ENCODE measurements around the gene CHML. TPM values are rescaled to one million over a fixed set of nuclear protein-coding genes. Genes with fewer than 3 reads are reported as not detected.
A peak's percentile ranks its signal among the peaks of the same experiment; 100 is the strongest.

Gene CHML
- total RNA-seq, 2 donors from 2014 or later = 9.8 to 11.7 TPM

DNA sequence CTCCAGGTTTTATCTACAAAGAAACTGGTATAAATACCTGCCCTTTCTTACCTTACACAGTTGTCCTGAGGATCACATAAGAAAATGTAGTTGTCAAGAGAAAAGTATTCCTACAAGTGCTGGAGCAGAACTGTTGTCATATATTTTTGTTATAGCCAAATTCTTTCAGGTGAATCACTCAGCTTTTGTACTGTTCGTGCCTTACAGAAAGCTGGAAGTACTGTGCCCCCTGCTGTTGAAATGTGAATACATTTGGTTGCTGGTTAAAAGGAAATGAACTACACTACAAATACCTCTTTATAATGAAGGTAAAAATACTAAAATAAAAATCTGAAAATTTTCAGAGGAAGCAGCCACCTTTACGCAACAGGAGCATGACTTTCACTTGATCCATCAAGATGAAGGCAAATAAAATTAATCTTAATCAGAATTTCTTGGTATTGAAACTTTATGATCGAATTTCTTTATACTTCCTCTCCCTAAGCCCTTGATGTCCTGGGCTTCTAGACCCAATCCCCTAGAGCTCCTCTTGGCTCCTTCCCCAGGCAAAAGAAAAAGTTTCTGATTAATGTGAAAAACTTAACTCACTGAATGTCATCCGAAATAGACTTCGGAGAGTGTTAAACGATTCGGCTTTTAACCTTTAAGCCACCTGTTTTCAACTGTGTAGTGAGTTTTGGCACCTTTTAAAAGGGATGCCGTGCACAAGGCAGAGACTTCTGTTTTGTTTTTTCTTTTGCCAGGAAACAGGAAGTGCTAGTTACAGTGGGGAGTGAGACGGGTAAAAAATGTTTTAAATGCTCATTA, 12.5 kb downstream of the CHML start:
- Mint-ChIP-seq H3K27me3 (no peaks in the 10 kb centered on the region), H3K4me1 (ENCODE audit: low read depth in 2 of 2) (peaks cover 0 to 8% of the 10 kb centered on the region in 2 donors), H3K36me3 (peaks cover 8% of the 10 kb centered on the region), H3K27ac (peak overlapping the region; percentile 49 to 63), H3K4me3 (no peak overlapping the region), H3K9me3 (no peaks in the 10 kb centered on the region)
- no peak for DNase-seq (ENCODE audit: low spot score)
- no peak for ATAC-seq

DNA sequence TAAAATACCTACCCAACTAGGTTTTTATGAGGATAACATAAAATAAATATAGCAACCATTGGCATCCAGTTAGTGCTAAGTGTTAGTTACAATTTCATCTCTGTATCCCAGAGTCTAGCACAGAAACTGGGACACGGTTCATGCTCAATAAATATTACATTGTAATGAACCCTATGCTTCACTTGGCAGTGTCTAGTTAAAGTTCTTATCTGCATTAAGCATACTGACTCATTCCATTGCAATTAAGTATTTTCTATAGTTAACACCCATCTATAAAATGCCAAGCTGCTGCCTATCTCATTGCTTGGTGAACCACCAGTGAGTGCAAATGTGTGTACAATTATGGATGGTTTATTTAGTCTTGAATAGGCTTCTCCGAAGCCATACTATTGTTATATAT, 15.2 kb downstream of the CHML start:
- H3K9me3 Mint-ChIP-seq = no peaks in the 10 kb centered on the region
- DNase-seq (ENCODE audit: low spot score) = no peak
- H3K36me3 Mint-ChIP-seq = no peaks in the 10 kb centered on the region
- H3K4me3 Mint-ChIP-seq = no peak overlapping the region
- no peak overlapping the region for H3K27ac Mint-ChIP-seq
- ATAC-seq = no peak
- no peaks in the 10 kb centered on the region for H3K27me3 Mint-ChIP-seq
- H3K4me1 Mint-ChIP-seq (ENCODE audit: low read depth in 2 of 2) = peaks cover 0 to 8% of the 10 kb centered on the region in 2 donors

DNA sequence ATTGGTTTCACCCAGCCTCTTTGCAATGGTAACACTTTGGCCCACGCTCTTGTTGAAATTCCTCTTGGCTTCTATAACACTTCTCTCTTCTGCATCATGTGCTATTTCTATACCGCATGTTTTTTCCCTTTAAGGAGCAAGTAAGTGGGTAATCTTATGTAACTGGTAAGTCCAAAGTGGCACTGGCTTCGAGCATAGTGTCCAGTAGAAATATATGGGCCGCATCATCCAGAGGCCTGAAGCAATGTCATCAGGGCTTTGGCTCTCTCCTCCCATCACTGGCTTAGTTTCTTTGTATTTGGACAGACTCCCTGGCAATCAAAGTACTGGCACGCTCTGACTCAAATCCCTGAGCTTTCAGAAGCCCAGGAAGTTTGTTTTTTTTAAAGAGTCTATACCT, 17.5 kb downstream of the CHML start:
- Mint-ChIP-seq H3K27ac (peak overlapping the region in 1 of 2 donors; percentile 3), H3K4me1 (ENCODE audit: low read depth in 2 of 2) (no peaks in the 10 kb centered on the region), H3K4me3 (no peak overlapping the region)

DNA sequence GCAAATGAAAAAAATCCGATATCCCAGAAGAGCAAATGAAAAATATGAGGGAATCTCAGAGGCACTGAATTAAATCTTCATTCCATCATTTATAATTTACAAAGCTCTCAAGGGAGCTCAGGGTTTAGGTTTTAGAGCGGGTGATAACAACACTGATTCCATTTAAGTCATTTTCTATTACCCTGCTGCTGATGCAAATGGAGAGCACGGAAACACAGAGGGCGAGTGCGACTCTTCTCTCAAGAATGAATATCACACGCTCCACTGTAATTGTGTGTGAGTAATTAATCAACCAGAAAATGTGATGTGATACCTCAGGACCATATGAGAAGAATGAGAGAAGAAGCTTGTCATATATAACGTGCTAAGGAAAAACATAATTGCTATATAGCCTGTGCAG, 22.7 kb downstream of the CHML start:
- no peak for ATAC-seq
- no peaks in the 10 kb centered on the region for H3K4me1 Mint-ChIP-seq (ENCODE audit: low read depth in 2 of 2)
- no peaks in the 10 kb centered on the region for H3K9me3 Mint-ChIP-seq

More for the DNA sequence above, 17.5 kb downstream of the CHML start:
- Mint-ChIP-seq H3K36me3 (no peaks in the 10 kb centered on the region), H3K9me3 (no peaks in the 10 kb centered on the region), H3K27me3 (no peaks in the 10 kb centered on the region)
- DNase-seq (ENCODE audit: low spot score) (no peak), ATAC-seq (no peak)

DNA sequence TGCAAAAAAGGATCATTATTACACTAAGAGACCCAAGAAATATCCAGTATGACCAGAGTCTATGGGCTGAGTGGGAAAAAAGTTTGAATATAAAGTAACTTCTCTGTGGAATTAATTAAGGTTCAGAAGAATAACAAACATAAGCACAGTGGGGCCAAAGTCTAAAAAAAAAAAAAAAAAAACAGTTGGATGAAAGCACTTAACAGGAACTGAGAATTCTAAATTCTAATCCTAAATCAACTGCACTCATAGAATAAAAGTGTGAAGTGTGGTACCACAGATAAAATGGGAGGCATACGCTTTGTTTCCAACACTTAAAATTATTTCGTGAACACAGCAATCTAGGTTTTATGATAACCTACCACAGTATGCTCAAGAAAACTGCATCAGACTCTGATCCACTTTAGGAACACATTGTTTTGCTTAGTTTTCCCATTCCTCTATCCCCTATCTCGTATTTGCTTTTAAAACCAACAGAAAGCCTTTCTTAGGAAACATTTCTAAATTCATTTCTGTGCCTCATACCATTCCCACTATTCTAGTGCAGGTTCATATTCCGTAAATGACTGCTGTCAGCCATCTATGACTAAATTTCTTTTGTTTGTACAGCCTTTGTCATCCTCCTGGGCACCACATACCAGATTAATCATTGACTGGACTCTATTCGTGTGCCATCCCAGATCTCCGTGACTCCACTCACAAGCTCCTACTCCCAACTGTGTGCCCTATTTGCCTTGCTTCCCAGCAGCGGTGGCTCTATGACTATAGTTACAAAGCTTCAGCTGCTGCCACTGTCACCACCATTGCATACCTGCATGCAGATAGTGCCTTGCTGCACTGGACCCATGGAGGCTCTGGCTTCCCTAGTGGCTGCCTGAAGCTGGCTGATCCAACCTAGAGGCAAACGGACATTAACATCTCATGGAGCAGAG, 24.9 kb downstream of the CHML start:
- Mint-ChIP-seq H3K27ac (no peak overlapping the region), H3K4me3 (no peak overlapping the region), H3K9me3 (no peaks in the 10 kb centered on the region), H3K36me3 (no peaks in the 10 kb centered on the region), H3K27me3 (no peaks in the 10 kb centered on the region), H3K4me1 (ENCODE audit: low read depth in 2 of 2) (no peaks in the 10 kb centered on the region)
- DNase-seq (ENCODE audit: low spot score) (no peak), ATAC-seq (no peak)

More for the DNA sequence above, 22.7 kb downstream of the CHML start:
- Mint-ChIP-seq H3K27me3 (no peaks in the 10 kb centered on the region), H3K27ac (no peak overlapping the region), H3K36me3 (no peaks in the 10 kb centered on the region), H3K4me3 (no peak overlapping the region)
- no peak for DNase-seq (ENCODE audit: low spot score)

DNA sequence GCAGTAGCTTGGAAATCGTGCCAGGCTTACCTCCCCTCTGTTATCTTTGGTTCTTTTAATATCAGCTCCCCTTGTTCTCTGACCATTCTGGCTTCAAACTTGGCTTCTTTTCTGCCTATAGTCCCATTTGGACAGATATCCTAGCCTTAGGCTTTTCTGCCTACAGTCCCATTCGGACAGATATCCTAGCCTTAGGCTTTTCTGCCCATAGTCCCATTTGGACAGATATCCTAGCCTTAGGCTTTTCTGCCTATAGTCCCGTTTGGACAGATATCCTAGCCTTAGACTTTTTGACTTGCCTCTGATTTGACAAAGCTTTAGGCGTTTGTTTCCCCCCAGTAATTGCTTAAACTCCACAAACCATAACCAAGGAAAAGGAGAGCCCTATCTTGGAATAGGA, 25.6 kb downstream of the CHML start:
- no peak for ATAC-seq
- no peak for DNase-seq (ENCODE audit: low spot score)
- no peak overlapping the region for H3K27ac Mint-ChIP-seq
- no peaks in the 10 kb centered on the region for H3K27me3 Mint-ChIP-seq
- no peaks in the 10 kb centered on the region for H3K4me1 Mint-ChIP-seq (ENCODE audit: low read depth in 2 of 2)
- no peak overlapping the region for H3K4me3 Mint-ChIP-seq
- H3K9me3 Mint-ChIP-seq = no peaks in the 10 kb centered on the region
- H3K36me3 Mint-ChIP-seq = no peaks in the 10 kb centered on the region

DNA sequence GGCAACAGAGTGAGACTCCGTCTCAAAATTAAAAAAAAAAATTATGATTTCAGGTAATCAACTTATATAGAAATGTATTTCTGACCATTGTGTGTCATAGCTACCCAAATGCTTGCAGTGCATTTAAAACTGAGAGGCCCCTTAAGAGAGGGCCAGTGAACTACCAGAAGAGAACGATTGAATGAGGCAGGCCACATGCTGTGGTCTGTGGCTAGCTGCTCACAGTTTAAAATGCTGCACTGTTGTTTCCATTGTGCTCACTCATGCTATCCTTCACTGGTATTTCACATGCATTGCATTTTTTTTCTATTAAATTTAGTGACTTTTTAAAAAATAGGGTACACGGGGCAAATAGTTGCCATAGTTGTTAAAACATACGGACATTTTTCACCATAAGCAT, 26.0 kb downstream of the CHML start:
- no peaks in the 10 kb centered on the region for H3K27me3 Mint-ChIP-seq

DNA sequence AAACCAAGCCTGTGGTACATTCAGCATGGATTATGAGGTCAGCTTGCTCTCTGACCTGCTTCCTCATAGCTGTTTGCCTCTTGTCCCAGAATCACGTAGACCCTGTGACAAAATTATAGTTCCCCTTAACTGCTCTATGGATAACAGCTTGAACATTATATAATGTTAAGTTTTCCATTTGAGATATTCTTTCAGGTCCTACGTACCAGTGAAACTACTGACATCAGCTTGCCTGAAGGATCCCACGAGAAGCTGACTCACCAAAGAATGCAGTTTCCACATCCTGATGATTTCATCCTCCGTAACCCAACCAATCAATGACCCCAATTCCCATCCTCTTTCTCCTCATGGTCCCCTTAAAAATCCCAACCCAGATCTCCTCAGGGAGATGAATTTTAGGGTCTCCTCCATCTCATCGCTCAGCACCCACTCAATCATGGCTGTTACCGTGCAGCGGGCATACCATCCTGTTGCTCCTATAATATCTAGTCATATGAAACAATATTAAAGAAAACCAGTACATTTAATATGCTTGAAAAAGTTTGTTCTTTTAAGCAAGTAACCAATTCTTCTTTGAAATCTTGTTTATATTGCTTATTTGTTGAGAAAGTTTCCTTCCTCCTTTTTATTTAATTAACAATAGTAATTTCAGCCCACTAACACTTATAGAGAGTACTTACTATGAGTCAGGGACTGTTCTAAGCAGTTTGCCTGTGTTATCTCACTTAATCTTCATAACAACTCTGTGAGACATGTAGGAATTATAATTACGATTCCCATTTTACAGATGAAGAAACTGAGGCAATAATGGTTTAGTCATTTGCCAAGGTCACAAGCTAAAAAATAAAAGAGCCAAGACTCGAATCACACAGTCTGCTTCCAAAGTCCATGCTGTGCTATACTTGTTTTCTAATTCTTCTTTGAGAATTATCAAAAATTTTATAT, 27.4 kb downstream of the CHML start:
- Mint-ChIP-seq H3K9me3 (no peaks in the 10 kb centered on the region), H3K27me3 (no peaks in the 10 kb centered on the region), H3K4me1 (ENCODE audit: low read depth in 2 of 2) (no peaks in the 10 kb centered on the region), H3K36me3 (no peaks in the 10 kb centered on the region), H3K4me3 (no peak overlapping the region), H3K27ac (no peak overlapping the region)
- ATAC-seq (no peak), DNase-seq (ENCODE audit: low spot score) (no peak)

More for the DNA sequence above, 26.0 kb downstream of the CHML start:
- Mint-ChIP-seq H3K9me3 (no peaks in the 10 kb centered on the region), H3K4me3 (no peak overlapping the region), H3K27ac (no peak overlapping the region), H3K4me1 (ENCODE audit: low read depth in 2 of 2) (no peaks in the 10 kb centered on the region), H3K36me3 (no peaks in the 10 kb centered on the region)
- DNase-seq (ENCODE audit: low spot score) (no peak), ATAC-seq (no peak)

DNA sequence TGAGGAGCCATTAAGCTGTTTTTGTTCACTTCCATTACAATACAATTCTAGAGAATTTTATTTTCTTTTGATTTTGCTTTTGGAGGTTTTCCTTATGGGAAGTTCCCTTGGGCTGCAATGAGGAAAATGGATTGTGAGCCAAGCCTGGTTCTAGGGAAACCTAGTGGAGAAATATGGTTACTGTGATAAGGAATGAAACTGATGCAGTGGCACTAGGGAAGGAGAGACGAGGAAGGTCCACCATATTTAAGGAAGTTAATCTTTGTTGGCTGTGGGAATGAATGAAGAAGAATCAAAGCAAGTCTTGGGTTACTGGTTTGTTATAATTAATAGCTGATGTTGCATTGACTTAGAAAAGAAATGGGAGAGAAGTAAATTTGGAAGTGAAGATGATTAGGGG, 28.4 kb downstream of the CHML start:
- H3K4me3 Mint-ChIP-seq = no peak overlapping the region
- H3K9me3 Mint-ChIP-seq = no peaks in the 10 kb centered on the region
- no peaks in the 10 kb centered on the region for H3K36me3 Mint-ChIP-seq
- no peak for ATAC-seq
- H3K27ac Mint-ChIP-seq = no peak overlapping the region
- H3K4me1 Mint-ChIP-seq (ENCODE audit: low read depth in 2 of 2) = no peaks in the 10 kb centered on the region
- no peaks in the 10 kb centered on the region for H3K27me3 Mint-ChIP-seq
- DNase-seq (ENCODE audit: low spot score) = no peak

DNA sequence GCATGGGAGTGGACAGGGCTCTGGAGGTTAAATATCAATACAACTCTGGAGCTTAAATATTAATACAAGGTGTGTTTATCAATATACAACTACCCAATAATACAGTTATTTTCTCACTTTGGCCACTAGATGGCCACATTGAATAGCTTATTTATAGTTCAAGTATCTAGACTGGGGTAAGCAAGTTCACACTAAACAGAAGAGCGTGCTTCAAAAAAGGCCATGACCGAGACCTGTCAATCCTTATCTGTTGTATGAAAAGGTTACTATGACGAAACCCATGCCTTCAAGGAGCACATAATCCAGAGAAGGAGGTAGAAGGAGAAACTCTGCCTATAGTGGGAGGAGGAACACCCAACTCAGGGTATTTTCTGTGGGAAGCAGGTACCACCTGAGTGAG, 29.1 kb downstream of the CHML start:
- ATAC-seq (peak; percentile 68 to 69), DNase-seq (ENCODE audit: low spot score) (no peak)
- H3K4me3 Mint-ChIP-seq = no peak overlapping the region
- no peaks in the 10 kb centered on the region for H3K27me3 Mint-ChIP-seq
- no peak overlapping the region for H3K27ac Mint-ChIP-seq
- H3K36me3 Mint-ChIP-seq = no peaks in the 10 kb centered on the region
- no peaks in the 10 kb centered on the region for H3K4me1 Mint-ChIP-seq (ENCODE audit: low read depth in 2 of 2)
- H3K9me3 Mint-ChIP-seq = no peaks in the 10 kb centered on the region

DNA sequence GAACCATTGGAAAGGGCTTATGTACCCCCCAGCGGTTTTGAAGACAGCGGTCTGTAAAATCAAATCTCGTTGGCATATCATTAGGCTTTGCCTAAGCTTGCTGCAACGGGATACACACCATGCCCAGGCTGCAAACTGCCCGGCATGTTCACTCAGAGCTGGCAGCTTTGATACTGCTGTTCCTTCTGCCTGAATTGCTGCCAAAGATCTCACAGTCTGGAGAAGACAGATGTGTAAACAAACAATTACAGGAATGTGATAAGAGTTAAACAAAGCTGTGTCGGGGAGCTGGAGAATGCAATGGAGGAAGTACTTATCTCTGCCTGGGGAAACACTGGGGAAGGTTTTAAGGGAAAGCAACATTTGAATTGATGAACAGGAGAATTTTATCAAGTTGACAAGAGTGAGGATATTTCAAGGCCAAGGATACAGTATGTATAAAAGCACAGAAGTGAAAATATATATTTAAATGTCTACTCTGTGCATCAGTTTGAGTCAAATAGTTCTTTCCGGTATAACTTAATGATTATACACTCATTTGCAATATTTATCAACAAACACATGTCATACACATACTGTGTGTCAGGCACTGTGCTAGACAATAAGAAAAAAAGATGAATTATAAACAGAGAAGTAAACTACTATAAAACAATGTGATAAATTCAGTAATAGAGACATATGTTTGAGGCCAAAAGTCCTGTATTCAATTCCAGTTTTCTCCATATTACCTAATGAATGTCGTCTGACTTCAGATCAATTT, 29.9 kb downstream of the CHML start:
- no peak overlapping the region for H3K4me3 Mint-ChIP-seq
- H3K9me3 Mint-ChIP-seq = no peaks in the 10 kb centered on the region
- H3K27me3 Mint-ChIP-seq = no peaks in the 10 kb centered on the region
- ATAC-seq = no peak
- H3K4me1 Mint-ChIP-seq (ENCODE audit: low read depth in 2 of 2) = no peaks in the 10 kb centered on the region
- H3K36me3 Mint-ChIP-seq = no peaks in the 10 kb centered on the region
- H3K27ac Mint-ChIP-seq = no peak overlapping the region
- no peak for DNase-seq (ENCODE audit: low spot score)

DNA sequence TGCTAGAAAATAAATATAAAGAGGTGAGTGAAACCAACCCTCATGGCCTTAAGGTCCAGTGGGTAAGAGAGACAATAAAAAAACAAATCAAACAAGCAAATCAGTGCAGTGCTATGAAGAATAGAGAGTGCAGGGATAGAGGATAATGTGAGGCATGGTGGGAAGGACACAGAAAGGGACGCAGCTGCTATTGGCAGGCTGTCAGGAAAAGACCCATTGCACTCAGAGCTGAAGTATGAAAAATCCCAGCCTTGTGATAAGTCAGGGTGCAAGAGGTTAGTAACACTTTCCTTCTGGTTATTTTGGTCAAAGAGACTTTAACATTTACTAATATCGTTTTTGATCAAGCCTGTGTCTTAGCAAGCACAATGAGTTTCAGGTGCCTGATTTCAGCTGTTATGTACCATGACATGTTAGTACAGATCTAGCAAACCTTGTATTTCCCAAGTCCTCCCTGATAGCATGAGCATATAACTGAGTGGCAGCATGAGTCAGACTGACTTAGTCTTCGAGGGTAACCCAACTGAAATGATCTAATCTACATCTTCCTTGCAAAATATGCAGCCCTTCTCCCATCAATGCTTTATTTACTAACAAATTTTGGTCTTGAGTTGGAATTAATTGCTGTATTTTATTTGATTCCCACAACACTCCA, 31.7 kb downstream of the CHML start:
- Mint-ChIP-seq H3K27me3 (no peaks in the 10 kb centered on the region), H3K4me1 (ENCODE audit: low read depth in 2 of 2) (no peaks in the 10 kb centered on the region), H3K9me3 (no peaks in the 10 kb centered on the region), H3K36me3 (no peaks in the 10 kb centered on the region), H3K4me3 (no peak overlapping the region), H3K27ac (no peak overlapping the region)
- no peak for DNase-seq (ENCODE audit: low spot score)
- no peak for ATAC-seq

All from natural killer cell treated with Interleukin-12 subunit alpha and Interleukin-12 subunit beta and Interleukin-15 and Interleukin-18, amount 100 ng/mL, for 72 hours (primary cell).